Right hindlimb (tissue), 1 donor: ENCODE data around the gene WNT6.

Experiments used
- DNase-seq: peaks from one replicate; pipeline ENCODE4 v3.0.0-alpha.2; 2018

The WNT6 gene

GRCh38 chr2:218878926-218879761 is 19.5 kb downstream of the WNT6 start:
- DNase-seq = peak; percentile 68

GRCh38 chr2:218879776-218880101 is 20.1 kb downstream of the WNT6 start:
- DNase-seq = no peak

- DNase-seq = no peak
These were observed 20.7 kb downstream of the WNT6 start, which contains the start of gene WNT10A for GRCh38 chr2:218880102-218880858. WNT10A (plus strand) TSS chr2:218880852; CDS start chr2:218880996, 144 bp downstream.

- no peak for DNase-seq
These were observed 21.4 kb downstream of the WNT6 start for GRCh38 chr2:218880859-218881594.

GRCh38 chr2:218881744-218882460 is 22.3 kb downstream of the WNT6 start:
- DNase-seq = no peak

GRCh38 chr2:218882461-218882816 is 22.8 kb downstream of the WNT6 start:
- no peak for DNase-seq

- no peak for DNase-seq
These were observed 23.3 kb downstream of the WNT6 start for GRCh38 chr2:218882866-218883366.

- no peak for DNase-seq
These were observed 24.2 kb downstream of the WNT6 start for GRCh38 chr2:218883491-218884490.

- DNase-seq = no peak
These were observed 24.9 kb downstream of the WNT6 start for GRCh38 chr2:218884519-218884918.

- peak; percentile 74 for DNase-seq
These were observed 26.7 kb downstream of the WNT6 start for GRCh38 chr2:218885981-218886947.

- no peak for DNase-seq
These were observed 27.5 kb downstream of the WNT6 start for GRCh38 chr2:218887079-218887478.

- DNase-seq = no peak
These were observed 28.7 kb downstream of the WNT6 start for GRCh38 chr2:218888341-218888740.

- no peak for DNase-seq
These were observed 30.3 kb downstream of the WNT6 start for GRCh38 chr2:218889937-218890336.

GRCh38 chr2:218890369-218890768 is 30.8 kb downstream of the WNT6 start:
- no peak for DNase-seq

GRCh38 chr2:218891275-218892135 is 31.9 kb downstream of the WNT6 start:
- no peak for DNase-seq

- DNase-seq = peak; percentile 69
These were observed 33.2 kb downstream of the WNT6 start for GRCh38 chr2:218892693-218893348.

- no peak for DNase-seq
These were observed 33.9 kb downstream of the WNT6 start for GRCh38 chr2:218893349-218894150.
